GM18868 (cell line): ENCODE results near the gene AGER.
"Not testable (repeated sequence)": the region's sequence is repeated elsewhere in the genome, so short reads cannot be mapped to it uniquely, and the experiment has no call there.

Experiments
- ATAC-seq: cut with Tn5 transposase; IDR thresholded peaks from one replicate; pipeline ENCODE4 v1.9.1; 2021; ENCODE audit warnings: mild to moderate bottlenecking, moderate library complexity; ENCODE audit not compliant: unreplicated experiment

Gene AGER

DNA sequence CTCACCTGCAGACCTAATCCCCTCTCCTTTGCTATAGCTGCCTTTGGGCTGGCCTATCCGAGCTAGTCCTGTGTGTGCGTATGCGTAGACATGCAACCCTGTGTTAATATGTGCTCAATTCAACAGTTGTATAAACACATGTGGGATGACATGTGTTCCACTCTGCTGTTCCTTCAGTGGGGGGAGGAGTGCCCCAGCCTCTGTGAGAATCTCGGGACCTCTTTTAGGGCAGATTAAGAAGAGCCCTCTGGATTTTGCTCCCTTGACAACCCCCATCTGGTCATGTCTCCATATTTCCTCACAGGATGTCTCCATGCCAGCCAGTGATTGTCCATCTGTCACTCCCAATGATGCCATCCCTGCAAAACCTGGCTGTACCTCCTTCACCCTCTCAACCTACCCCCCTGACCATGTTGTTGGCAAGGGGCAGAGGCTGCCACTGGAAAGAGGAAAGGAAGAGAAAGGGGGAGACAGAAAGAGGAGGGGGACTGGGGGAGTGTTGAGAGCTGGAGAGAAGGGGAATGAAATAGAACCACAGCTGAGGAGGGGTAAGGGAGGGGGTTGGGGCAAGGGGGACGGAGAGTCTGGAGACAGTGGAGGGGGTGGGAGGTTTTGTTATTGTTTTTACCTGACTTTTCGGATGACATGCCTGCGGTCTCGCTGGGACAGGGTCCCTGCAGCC, 32.7 kb downstream of the AGER start:
- no peak for ATAC-seq

DNA sequence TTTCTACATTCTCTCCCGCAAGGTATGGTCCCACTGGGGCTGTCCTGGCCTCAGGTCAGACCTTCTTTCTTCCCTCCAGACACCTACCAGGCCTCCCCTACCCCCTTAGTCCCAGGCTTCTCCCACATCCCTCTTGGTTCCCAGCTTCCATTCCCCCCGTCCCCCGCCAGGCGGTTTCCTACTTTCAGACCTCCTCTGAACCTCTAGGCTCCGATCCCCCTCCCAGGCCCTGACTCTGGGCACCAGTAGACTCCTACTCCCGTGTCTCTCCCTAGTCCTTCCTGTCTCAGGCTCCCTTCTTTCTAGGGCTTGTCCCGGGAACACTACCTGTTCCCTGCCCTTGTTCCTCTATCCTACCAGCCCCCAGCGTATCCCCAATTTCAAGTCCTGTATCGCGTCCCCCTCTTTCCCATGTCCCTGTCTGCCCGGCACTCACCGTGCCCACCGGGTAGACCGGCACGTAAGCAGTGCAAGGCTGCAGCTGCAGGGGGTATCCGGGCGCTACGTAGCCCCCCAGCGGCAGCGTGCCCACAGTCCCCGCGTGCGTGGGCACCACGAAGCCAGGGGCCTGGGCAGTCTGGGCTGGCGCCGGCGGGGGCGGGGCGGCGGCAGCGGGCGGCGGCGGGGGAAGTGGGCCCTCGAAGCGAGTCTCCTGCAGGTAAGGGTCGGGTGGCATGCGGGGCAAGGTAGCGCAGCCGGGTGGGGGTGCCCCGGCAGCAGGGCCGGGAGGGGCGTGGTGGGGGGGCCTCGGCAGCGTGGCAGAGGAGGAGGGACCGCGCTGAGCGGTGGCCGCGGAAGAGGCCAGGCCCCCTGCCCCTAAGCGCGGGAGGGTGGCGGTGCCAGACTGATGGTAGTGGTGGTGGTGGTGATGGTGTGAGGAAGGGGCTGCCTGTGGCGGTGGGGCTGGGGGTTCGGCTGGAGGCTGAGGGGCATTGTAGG, 33.9 kb downstream of the AGER start:
- ATAC-seq: no peak

DNA sequence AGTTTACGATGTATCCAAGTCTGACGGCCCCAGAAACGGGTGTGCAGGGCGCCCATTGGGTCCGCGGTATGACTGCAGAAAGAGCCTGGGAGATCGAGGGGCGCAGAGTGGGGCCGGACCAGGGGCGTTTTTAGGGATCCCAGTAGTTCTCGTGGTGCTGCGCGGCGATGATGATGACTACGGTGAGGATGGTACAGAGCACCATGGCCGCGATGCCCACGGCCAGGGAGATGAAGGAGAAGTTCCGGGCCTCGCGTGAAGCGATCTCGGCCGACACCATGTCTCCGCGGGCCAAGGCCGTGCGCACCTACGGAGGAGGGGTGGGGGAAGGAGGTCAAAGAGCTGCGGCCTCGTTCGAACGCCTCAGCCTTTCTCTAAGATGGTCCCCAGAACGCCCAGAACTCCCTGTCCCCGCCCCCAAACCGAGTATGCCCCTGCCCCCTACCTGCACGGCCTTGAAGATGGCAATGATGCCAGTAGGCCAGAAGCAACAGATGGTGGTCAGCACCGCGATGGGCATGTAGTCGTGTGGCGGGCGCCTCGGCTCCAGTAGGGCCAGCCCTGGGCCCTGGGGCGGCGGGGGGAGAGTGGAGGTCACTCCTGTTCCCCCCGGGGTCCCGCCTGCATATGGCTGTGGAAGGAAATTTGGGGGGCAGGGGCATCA, 34.8 kb downstream of the AGER start:
- ATAC-seq: no peak

DNA sequence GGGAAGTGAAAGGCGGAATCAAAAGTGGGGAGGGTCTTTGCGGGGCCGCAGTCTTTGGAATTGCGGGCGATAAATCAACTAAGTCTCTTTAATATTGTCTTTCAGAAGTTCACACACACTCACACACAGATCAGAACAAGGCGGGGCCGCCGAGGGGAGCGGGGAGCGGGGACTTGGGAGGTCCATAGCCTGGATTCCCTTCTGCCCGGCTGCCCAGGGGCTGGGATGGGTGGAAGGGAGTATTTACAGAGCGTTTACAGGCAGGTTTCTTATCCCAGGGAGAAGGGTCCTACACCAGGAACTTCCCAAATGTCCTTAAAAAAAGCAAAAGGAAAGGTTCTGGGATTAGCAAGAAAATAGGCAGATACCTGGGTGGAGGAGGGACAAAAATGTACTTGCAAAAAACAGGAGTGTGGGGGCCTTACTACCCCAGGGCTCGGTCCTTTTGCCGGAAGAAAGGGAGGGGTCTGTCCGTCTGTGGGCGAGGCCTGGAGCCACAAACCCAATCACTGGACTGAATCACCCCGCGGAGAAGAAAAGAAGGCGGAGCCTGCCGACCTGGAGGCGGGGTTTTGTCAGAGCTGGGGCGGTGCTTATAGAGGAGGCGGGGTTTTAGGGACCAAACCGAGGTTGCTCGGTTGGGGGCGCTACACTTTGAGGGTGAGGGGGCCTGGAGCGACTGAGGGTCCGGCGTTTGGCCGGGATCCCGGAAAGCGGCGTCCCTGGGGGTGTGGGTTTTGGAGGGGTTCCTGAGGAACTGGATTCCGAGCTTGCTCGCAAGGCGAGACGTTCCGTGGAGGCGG, 35.6 kb downstream of the AGER start:
- no peak for ATAC-seq

GRCh38 chr6:32147401-32148132, 36.5 kb downstream of the AGER start:
- ATAC-seq: no peak

DNA sequence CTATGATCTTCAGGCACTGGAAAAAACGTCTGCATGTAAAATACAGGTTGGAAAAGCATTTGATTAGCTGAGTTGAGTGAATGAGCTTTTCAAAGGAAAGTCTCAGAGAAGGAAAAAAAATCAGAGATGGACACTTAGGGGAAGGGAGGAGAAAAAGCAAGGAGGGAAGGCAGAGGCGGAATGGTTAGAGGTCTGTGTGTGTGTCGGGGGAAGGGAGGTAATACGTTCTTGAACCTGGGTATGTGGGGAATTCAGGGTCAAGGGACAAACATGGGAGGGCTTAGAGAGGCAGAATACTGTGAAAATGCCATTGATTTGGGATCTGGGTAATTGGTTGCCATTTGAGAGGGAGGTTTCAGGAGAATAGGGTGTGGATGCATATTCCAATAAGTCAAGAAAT, 37.4 kb downstream of the AGER start:
- ATAC-seq: no peak

DNA sequence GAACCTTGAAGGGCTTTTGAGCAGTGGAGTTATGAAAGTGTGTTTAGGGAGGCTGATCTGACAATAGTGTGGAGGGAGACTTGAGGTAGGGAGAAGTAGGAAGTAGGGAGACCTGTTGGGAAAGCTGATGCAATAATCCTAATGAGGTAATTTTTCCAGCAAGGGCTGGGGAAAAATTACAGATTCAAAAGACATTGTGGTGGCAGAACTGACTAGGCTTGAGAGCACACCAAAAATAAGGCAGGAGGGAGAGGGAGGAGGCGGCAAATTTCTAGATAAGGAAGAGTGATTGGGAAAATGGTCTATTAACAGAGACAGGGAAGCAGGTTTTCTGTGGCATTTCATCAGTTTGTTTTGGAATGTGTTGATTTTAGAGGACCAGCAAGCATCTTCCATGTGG, 37.8 kb downstream of the AGER start:
- ATAC-seq: no peak

DNA sequence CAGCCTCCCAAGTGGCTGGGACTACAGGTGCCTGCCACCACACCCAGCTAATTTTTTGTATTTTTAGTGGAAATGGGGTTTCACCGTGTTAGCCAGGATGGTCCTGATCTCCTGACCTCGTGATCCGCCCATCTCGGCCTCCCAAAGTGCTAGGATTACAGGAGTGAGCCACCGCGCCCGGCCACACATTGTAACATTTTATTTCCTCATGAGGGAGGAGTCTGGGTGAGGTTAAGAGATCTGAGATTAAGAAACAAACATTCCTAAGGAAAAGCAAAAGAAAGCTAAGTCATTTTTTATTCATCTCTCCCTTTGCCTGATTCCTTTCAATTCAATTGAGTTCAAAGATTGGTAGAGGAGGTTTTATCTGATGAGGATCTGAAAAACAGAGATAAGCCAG, 39.8 kb downstream of the AGER start:
- ATAC-seq: not testable (repeated sequence)

- ATAC-seq: no peak
Measured at GRCh38 chr6:32140420-32141046, 43.5 kb downstream of the AGER start.

- ATAC-seq: no peak
Measured at GRCh38 chr6:32139590-32139989, 44.5 kb downstream of the AGER start.

- no peak for ATAC-seq
Measured at GRCh38 chr6:32137454-32137853, 46.6 kb downstream of the AGER start.

DNA sequence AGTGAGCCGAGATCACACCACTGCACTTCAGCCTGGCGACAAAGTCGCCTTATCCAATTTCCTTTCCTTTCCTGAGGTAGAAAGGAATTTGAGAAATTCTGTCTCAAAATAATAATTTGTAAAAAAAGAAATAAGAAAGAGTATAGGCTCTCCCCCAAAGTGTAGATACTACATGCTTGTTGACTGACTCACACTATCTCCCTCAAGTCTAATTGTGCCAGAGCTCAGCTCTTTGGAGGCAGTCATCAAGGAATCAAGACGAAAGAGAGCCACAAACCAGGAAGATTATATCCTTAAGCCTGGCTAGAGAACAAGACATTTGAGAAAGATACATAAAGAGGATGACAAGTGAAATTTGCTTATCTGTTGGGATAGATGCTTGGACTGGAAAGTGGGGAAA, 50.3 kb downstream of the AGER start:
- no peak for ATAC-seq

- ATAC-seq: no peak
Measured at GRCh38 chr6:32132110-32132509, 51.9 kb downstream of the AGER start.

DNA sequence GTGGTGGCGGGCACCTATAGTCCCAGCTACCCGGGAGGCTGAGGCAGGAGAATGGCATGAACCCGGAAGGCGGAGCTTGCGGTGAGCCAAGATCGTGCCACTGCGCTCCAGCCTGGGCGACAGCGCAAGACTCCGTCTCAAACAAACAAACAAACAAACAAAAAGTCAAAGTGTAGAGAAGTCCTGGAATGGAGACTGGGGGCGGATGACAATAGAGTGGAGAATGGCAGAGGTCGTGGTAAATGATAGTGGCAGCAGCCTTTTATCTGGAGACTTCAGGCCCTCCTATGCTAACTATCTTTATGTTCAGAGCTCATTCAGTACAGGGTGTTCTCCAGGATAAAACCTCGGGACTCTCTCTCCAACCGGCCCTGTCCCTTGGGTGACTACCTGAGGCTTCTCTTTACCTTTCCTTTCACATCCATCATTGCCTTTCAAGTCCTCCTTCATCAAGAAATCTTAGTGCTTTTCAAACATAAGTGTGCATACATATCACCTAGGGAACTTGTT, 52.6 kb downstream of the AGER start:
- ATAC-seq: no peak
